H1 (cell line): ENCODE results near the gene C19orf85. TPM values are rescaled to one million over a fixed set of nuclear protein-coding genes. Genes with fewer than 3 reads are reported as not detected.

Source experiments
- CTCF ChIA-PET: fragments of 300-600 bp; sonication (Branson Sonifier 250); formaldehyde crosslinking; loops from one replicate; lab custom pipeline; 2021; ENCODE audit not compliant: partially characterized antibody; lab: Charles Lee
- POLR2A ChIA-PET: fragments of 300-600 bp; sonication (Branson Sonifier 250); formaldehyde crosslinking; loops from one replicate; lab custom pipeline; 2021; ENCODE audit warnings: inconsistent platforms; ENCODE audit not compliant: partially characterized antibody; lab: Charles Lee
- DNase-seq, 2 experiments: peaks; one replicate each; pipeline versions ENCODE4 v3.0.0 to v3.0.0-alpha.2; 2010 to 2022; ENCODE audit warnings: low spot score in 2 of 2, low read depth in 1 of 2, mixed read lengths in 1 of 2
- FAIRE-seq: peaks from 2 replicates; lab custom pipeline; 2011; peaks lifted over from hg19 to GRCh38; lab: Jason Lieb, UNC
- H2AFZ ChIP-seq: 2 replicates; pipeline ENCODE4 v1.8.1; 2012; ENCODE audit warnings: low read length, inconsistent platforms
- H2AK5ac ChIP-seq: 2 replicates; pipeline ENCODE4 v1.6.1; 2013; ENCODE audit warnings: low read depth, low read length
- H2BK120ac ChIP-seq: replicated peaks from 2 replicates; pipeline ENCODE3; 2013; ENCODE audit warnings: low read depth, low read length, inconsistent platforms
- H2BK12ac ChIP-seq: 2 replicates; pipeline ENCODE4 v1.6.1; 2013; ENCODE audit warnings: low read depth, low read length
- H2BK15ac ChIP-seq: 2 replicates; pipeline ENCODE4 v1.6.1; 2013; ENCODE audit warnings: low read length
- H2BK20ac ChIP-seq: 2 replicates; pipeline ENCODE4 v1.6.1; 2013; ENCODE audit warnings: low read length
- H2BK5ac ChIP-seq: 2 replicates; pipeline ENCODE4 v1.6.1; 2013; ENCODE audit warnings: low read depth, low read length
- H3K14ac ChIP-seq: 2 replicates; pipeline ENCODE4 v1.6.1; 2013; ENCODE audit warnings: inconsistent platforms; ENCODE audit not compliant: insufficient read length
- H3K18ac ChIP-seq: 2 replicates; pipeline ENCODE4 v1.6.1; 2013; ENCODE audit warnings: low read length; ENCODE audit errors: extremely low read depth
- H3K23ac ChIP-seq: 2 replicates; pipeline ENCODE4 v1.6.1; 2013; ENCODE audit warnings: inconsistent platforms; ENCODE audit not compliant: insufficient read length
- H3K23me2 ChIP-seq: 2 replicates; pipeline ENCODE4 v1.6.1; 2013; ENCODE audit warnings: low read depth, low read length
- H3K27ac ChIP-seq: 2 replicates; pipeline ENCODE4 v1.6.1; 2011; ENCODE audit warnings: low read depth, low read length, inconsistent platforms
- H3K27me3 ChIP-seq, 4 experiments: replicated peaks in 1 of 4; 1 replicate in 1 of 4; 2 replicates in 3 of 4; pipeline versions ENCODE4 v1.6.1 to v1.8.1; 2011 to 2013; ENCODE audit warnings: low read length in 3 of 4, mild to moderate bottlenecking in 3 of 4, inconsistent platforms in 2 of 4, mixed read lengths in 2 of 4, moderate library complexity in 1 of 4; ENCODE audit not compliant: control insufficient read depth in 3 of 4, insufficient read depth in 3 of 4; ENCODE audit errors: extremely low read depth in 1 of 4
- H3K36me3 ChIP-seq, 4 experiments: 2 replicates each; pipeline versions ENCODE4 v1.6.1 to v1.8.1; 2011 to 2013; ENCODE audit warnings: mild to moderate bottlenecking in 4 of 4, low read length in 3 of 4, moderate library complexity in 2 of 4, control low read depth in 1 of 4, inconsistent platforms in 1 of 4; ENCODE audit not compliant: insufficient read depth in 4 of 4, control insufficient read depth in 2 of 4
- H3K4ac ChIP-seq: replicated peaks from 2 replicates; pipeline ENCODE3; 2013; ENCODE audit warnings: low read length, low read depth, mixed read lengths, inconsistent platforms; ENCODE audit not compliant: insufficient read length
- H3K4me1 ChIP-seq, 4 experiments: replicated peaks in 1 of 4; 1 replicate in 1 of 4; 2 replicates in 3 of 4; pipeline versions ENCODE4 v1.6.1 to v1.8.1; 2011 to 2013; ENCODE audit warnings: low read length in 3 of 4, inconsistent platforms in 2 of 4, mixed read lengths in 1 of 4; ENCODE audit not compliant: insufficient read depth in 4 of 4, control insufficient read depth in 3 of 4
- H3K4me2 ChIP-seq, 2 experiments: 2 replicates each; pipeline versions ENCODE4 v1.6.1 to v1.8.1; 2011 to 2013; ENCODE audit warnings: low read depth in 2 of 2, low read length in 2 of 2, control low read depth in 1 of 2, inconsistent platforms in 1 of 2, mild to moderate bottlenecking in 1 of 2; ENCODE audit not compliant: insufficient read depth in 1 of 2
- H3K4me3 ChIP-seq, 4 experiments: fragments of 200-600, 300-600 bp in 1 of 4; sonication (generic), shearing (Covaris generic), sonication (Bioruptor Twin) in 1 of 4; 2 replicates each; pipeline versions ENCODE4 v1.5.1 to v1.8.1; 2011 to 2016; ENCODE audit warnings: low read length in 4 of 4, low read depth in 3 of 4, control low read depth in 2 of 4, inconsistent platforms in 2 of 4, mild to moderate bottlenecking in 2 of 4, mixed read lengths in 1 of 4, moderate library complexity in 1 of 4; ENCODE audit not compliant: insufficient read depth in 2 of 4; ENCODE audit errors: extremely low read depth in 1 of 4
- H3K56ac ChIP-seq: replicated peaks from 2 replicates; pipeline ENCODE3; 2013; ENCODE audit warnings: low read depth, mild to moderate bottlenecking, mixed read lengths, low read length, inconsistent platforms; ENCODE audit not compliant: insufficient read length
- H3K79me1 ChIP-seq: 2 replicates; pipeline ENCODE4 v1.6.1; 2013; ENCODE audit warnings: low read depth, low read length, control low read depth
- H3K79me2 ChIP-seq, 2 experiments: 2 replicates each; pipeline versions ENCODE4 v1.6.1 to v1.8.1; 2012 to 2013; ENCODE audit warnings: low read length in 2 of 2, mild to moderate bottlenecking in 2 of 2, inconsistent platforms in 1 of 2; ENCODE audit not compliant: insufficient read depth in 2 of 2, control insufficient read depth in 1 of 2
- H3K9ac ChIP-seq, 4 experiments: replicated peaks in 1 of 4; 1 replicate in 1 of 4; 2 replicates in 3 of 4; pipeline versions ENCODE4 v1.6.1 to v1.8.1; 2011 to 2013; ENCODE audit warnings: low read depth in 3 of 4, low read length in 3 of 4, control low read depth in 2 of 4, mild to moderate bottlenecking in 2 of 4, moderate library complexity in 2 of 4, inconsistent platforms in 1 of 4; ENCODE audit errors: extremely low read depth in 1 of 4
- H3K9me3 ChIP-seq, 2 experiments: 2 replicates each; pipeline versions ENCODE4 v1.6.1 to v1.8.1; 2012 to 2013; ENCODE audit warnings: mild to moderate bottlenecking in 2 of 2, moderate library complexity in 2 of 2, control low read depth in 1 of 2, inconsistent platforms in 1 of 2, low read depth in 1 of 2, low read length in 1 of 2, mixed read lengths in 1 of 2; ENCODE audit not compliant: insufficient read depth in 2 of 2
- H4K20me1 ChIP-seq, 2 experiments: replicated peaks in 1 of 2; 2 replicates each; pipeline versions ENCODE3 to v1.8.1; 2011 to 2013; ENCODE audit warnings: inconsistent platforms in 2 of 2, low read length in 2 of 2, mild to moderate bottlenecking in 1 of 2; ENCODE audit not compliant: insufficient read depth in 2 of 2, control insufficient read depth in 1 of 2
- H4K5ac ChIP-seq: 2 replicates; pipeline ENCODE4 v1.6.1; 2013; ENCODE audit warnings: low read length, low read depth, mixed read lengths, inconsistent platforms; ENCODE audit not compliant: insufficient read length
- H4K8ac ChIP-seq: 2 replicates; pipeline ENCODE4 v1.8.0; 2013; ENCODE audit warnings: mild to moderate bottlenecking, moderate library complexity, low read length, inconsistent platforms; ENCODE audit not compliant: insufficient read depth; ENCODE audit errors: extremely low read depth
- H4K91ac ChIP-seq: replicated peaks from 2 replicates; pipeline ENCODE3; 2013; ENCODE audit warnings: low read length, mixed read lengths, inconsistent platforms; ENCODE audit not compliant: insufficient read length
- BCL11A ChIP-seq, 2 experiments: IDR thresholded peaks; one replicate each; pipeline ENCODE4 v1.6.1; 2011; ENCODE audit warnings: low read depth in 2 of 2, low read length in 2 of 2, mild to moderate bottlenecking in 2 of 2
- EGR1 ChIP-seq: IDR thresholded peaks from 2 replicates; pipeline ENCODE4 v1.6.1; 2011; ENCODE audit warnings: low read depth, low read length, borderline replicate concordance
- JUND ChIP-seq: IDR thresholded peaks from 2 replicates; pipeline ENCODE4 v1.6.1; 2011; ENCODE audit warnings: mild to moderate bottlenecking, improper control_type of control experiment, low read length
- RBBP5 ChIP-seq: IDR thresholded peaks from 2 replicates; pipeline ENCODE4 v1.7.1; 2012; ENCODE audit warnings: low read depth, mild to moderate bottlenecking, inconsistent platforms, low read length, moderate library complexity, borderline replicate concordance
- SIN3A ChIP-seq, 2 experiments: IDR thresholded peaks in 1 of 2; conservative IDR thresholded peaks in 1 of 2; 2 replicates each; pipeline ENCODE4 v1.6.1; 2011 to 2012; ENCODE audit warnings: low read length in 2 of 2, improper control_type of control experiment in 1 of 2, low read depth in 1 of 2, mild to moderate bottlenecking in 1 of 2
- SP1 ChIP-seq: IDR thresholded peaks from 2 replicates; pipeline ENCODE4 v1.6.1; 2011; ENCODE audit warnings: low read depth, low read length
- TAF7 ChIP-seq: optimal IDR thresholded peaks from 2 replicates; pipeline ENCODE3; 2011; ENCODE audit warnings: low read depth, mild to moderate bottlenecking, inconsistent platforms, low read length, moderate library complexity, borderline replicate concordance
- TBP ChIP-seq: IDR thresholded peaks from 2 replicates; pipeline ENCODE4 v1.6.1; 2011; ENCODE audit warnings: low read depth, low read length, improper control_type of control experiment
- YY1 ChIP-seq: IDR thresholded peaks from 2 replicates; pipeline ENCODE4 v1.6.1; 2011; ENCODE audit warnings: low read depth, mild to moderate bottlenecking, low read length
- WGBS, 2 experiments: shearing (Covaris generic) in 1 of 2; methylation state at CpG; one replicate each; pipeline versions ENCODE4 v1.1.6 to v1.1.7; 2013 to 2015; ENCODE audit warnings: low lambda C conversion rate in 2 of 2, mixed read lengths in 2 of 2, inconsistent platforms in 1 of 2, low coverage in 1 of 2, missing lambda C conversion rate in 1 of 2; ENCODE audit not compliant: insufficient replicate concordance in 2 of 2, insufficient coverage in 1 of 2, insufficient read length in 1 of 2; ENCODE audit errors: extremely low coverage in 1 of 2, missing lambda C conversion rate in 1 of 2; 5-methylcytosine and 5-hydroxymethylcytosine counted together
- polyA plus RNA-seq, 7 experiments: library from polyadenylated mRNA; depleted of rRNA in 3 of 7; stranded (reverse) in 5 of 7; unstranded in 2 of 7; fragments of >200 nt in 5 of 7; fragments of 200-250 nt in 2 of 7; gene quantifications; 1 replicate in 5 of 7; 2 replicates in 1 of 7; 4 replicates in 1 of 7; pipeline versions ENCODE4 v1.2.1 to v1.2.3, GENCODE V29; 2011 to 2013; ENCODE audit warnings: missing spikeins in 2 of 7, mixed read lengths in 2 of 7
- total RNA-seq: library from RNA; stranded (reverse); fragmentation: NEBNext Ultra II Directional; extraction: Animal tissue kit (Norgen Biotek cat#: 25700); gene quantifications from 2 replicates; pipeline ENCODE4 v1.2.1, GENCODE V29; 2021
- TF ChIP-seq, protein P1 (sequence below), 3 experiments: IDR thresholded peaks; 1 replicate in 2 of 3; 2 replicates in 1 of 3; pipeline versions ENCODE4 v1.5.1 to v1.6.1; 2011; ENCODE audit warnings: low read length in 3 of 3, mild to moderate bottlenecking in 3 of 3, inconsistent platforms in 2 of 3, low read depth in 1 of 3, moderate library complexity in 1 of 3; ENCODE audit not compliant: insufficient read depth in 1 of 3; ENCODE audit errors: control extremely low read depth in 1 of 3

The C19orf85 gene
- total and polyA plus RNA-seq, 2 of the 8 experiments (the other 6 are each of a cell fraction or from before 2014, with no cell fraction given), result 2.2 to 3.2 TPM

GRCh38 chr19:55494172-55494761 is 29.7 kb upstream of the C19orf85 start:
- CTCF ChIA-PET, result interaction anchor here (1.2 to 2.2 kb wide), 5 partner anchors 10 to 334 kb away, joined by 3 to 17 read pairs (median 5); no protein-coding TSS in a partner anchor
- Histone ChIP-seq H4K5ac (no peak overlapping the region), H4K91ac (no peak overlapping the region), H4K20me1 (no peaks in the 10 kb centered on the region), H2BK120ac (no peak overlapping the region), H3K4ac (peak overlapping the region; percentile 59), H2BK12ac (peak overlapping the region; percentile 33; the same call in 1 of the 2 replicates), H2BK5ac (no peak overlapping the region), H2AFZ (no peak overlapping the region), H3K79me1 (no peaks in the 10 kb centered on the region), H3K4me2 (no peak overlapping the region), H3K36me3 (no peaks in the 10 kb centered on the region), H3K9me3 (no peaks in the 10 kb centered on the region), H2AK5ac (no peak overlapping the region), H3K27me3 (no peaks in the 10 kb centered on the region; a peak in 3 of 7 replicates), H3K27ac (no peak overlapping the region), H3K23me2 (no peaks in the 10 kb centered on the region; the same call in 1 of the 2 replicates), H2BK15ac (no peak overlapping the region; the same call in 1 of the 2 replicates), H3K23ac (no peak overlapping the region), H2BK20ac (no peak overlapping the region), H3K18ac (no peak overlapping the region; the same call in 1 of the 2 replicates), H3K14ac (no peak overlapping the region), H3K4me1 (peaks cover 0 to 14% (median 8%) of the 10 kb centered on the region in 4 experiments; a peak in 6 of 7 replicates), H4K8ac (peak overlapping the region; percentile 19; the same call in 1 of the 2 replicates), H3K56ac (no peak overlapping the region), H3K79me2 (no peaks in the 10 kb centered on the region), H3K4me3 (no peak overlapping the region), H3K9ac (no peak overlapping the region)
- POLR2A ChIA-PET, result interaction anchor here (0.7 to 3.9 kb wide), 7 partner anchors 9 to 155 kb away, joined by 3 to 27 read pairs (median 4); partner anchors contain the start of genes KMT5C, NAT14 and ZNF628
- no peak for DNase-seq
- WGBS, 2 experiments, result 78% methylated on average over 17 of the region's 22 CpGs; no CpG with 5 or more reads in 1 of the 2 experiments
- no peak for FAIRE-seq
- TF ChIP-seq EGR1 (no peak), BCL11A (IDR thresholded peaks at IDR 0.05; ENCODE audit: low read depth in 2 of 2, low read length in 2 of 2) (no peak), JUND (no peak), TBP (no peak), YY1 (no peak), SIN3A (conservative IDR thresholded peaks at IDR 0.05 in 1 of 2, IDR thresholded peaks at IDR 0.05 in 1 of 2; ENCODE audit: low read depth in 1 of 2, low read length in 2 of 2) (no peak), SP1 (no peak), RBBP5 (no peak), TAF7 (no peak)
- TF ChIP-seq, protein P1, sequence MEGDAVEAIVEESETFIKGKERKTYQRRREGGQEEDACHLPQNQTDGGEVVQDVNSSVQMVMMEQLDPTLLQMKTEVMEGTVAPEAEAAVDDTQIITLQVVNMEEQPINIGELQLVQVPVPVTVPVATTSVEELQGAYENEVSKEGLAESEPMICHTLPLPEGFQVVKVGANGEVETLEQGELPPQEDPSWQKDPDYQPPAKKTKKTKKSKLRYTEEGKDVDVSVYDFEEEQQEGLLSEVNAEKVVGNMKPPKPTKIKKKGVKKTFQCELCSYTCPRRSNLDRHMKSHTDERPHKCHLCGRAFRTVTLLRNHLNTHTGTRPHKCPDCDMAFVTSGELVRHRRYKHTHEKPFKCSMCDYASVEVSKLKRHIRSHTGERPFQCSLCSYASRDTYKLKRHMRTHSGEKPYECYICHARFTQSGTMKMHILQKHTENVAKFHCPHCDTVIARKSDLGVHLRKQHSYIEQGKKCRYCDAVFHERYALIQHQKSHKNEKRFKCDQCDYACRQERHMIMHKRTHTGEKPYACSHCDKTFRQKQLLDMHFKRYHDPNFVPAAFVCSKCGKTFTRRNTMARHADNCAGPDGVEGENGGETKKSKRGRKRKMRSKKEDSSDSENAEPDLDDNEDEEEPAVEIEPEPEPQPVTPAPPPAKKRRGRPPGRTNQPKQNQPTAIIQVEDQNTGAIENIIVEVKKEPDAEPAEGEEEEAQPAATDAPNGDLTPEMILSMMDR (IDR thresholded peaks at IDR 0.05; ENCODE audit: control extremely low read depth in 1 of 3, insufficient read depth in 1 of 3, low read depth in 1 of 3, low read length in 3 of 3), result no peak
